MM.1S (cell line): ENCODE data around the gene KCNJ12.

Experiments used
- EZH2 ChIP-seq: fragments of 300-600 bp; sonication (generic); optimal IDR thresholded peaks from 2 replicates; pipeline ENCODE3; 2017; ENCODE audit warnings: low read depth, mild to moderate bottlenecking, antibody characterized with exemption, low read length, mixed read lengths
- EZH2phosphoT487 ChIP-seq: fragments of 300-600 bp; sonication (generic); IDR thresholded peaks from 2 replicates; pipeline ENCODE4 v1.6.1; 2018; ENCODE audit warnings: antibody characterized with exemption, low read length
- TF ChIP-seq, protein P1 (sequence below): fragments of 300-600 bp; sonication (generic); IDR thresholded peaks from 2 replicates; pipeline ENCODE4 v1.5.1; 2016; ENCODE audit warnings: antibody characterized with exemption, low read length, mixed read lengths

GRCh38 chr17:21452377-21453143 is 76.4 kb downstream of the KCNJ12 start:
- TF ChIP-seq, protein P1, sequence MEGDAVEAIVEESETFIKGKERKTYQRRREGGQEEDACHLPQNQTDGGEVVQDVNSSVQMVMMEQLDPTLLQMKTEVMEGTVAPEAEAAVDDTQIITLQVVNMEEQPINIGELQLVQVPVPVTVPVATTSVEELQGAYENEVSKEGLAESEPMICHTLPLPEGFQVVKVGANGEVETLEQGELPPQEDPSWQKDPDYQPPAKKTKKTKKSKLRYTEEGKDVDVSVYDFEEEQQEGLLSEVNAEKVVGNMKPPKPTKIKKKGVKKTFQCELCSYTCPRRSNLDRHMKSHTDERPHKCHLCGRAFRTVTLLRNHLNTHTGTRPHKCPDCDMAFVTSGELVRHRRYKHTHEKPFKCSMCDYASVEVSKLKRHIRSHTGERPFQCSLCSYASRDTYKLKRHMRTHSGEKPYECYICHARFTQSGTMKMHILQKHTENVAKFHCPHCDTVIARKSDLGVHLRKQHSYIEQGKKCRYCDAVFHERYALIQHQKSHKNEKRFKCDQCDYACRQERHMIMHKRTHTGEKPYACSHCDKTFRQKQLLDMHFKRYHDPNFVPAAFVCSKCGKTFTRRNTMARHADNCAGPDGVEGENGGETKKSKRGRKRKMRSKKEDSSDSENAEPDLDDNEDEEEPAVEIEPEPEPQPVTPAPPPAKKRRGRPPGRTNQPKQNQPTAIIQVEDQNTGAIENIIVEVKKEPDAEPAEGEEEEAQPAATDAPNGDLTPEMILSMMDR: no peak; the same call in 1 of the 2 replicates
- TF ChIP-seq EZH2 (no peak), EZH2phosphoT487 (no peak)
